H1 (cell line): ENCODE data around the gene GPSM1. TPM values are rescaled to one million over a fixed set of nuclear protein-coding genes. Genes with fewer than 3 reads are reported as not detected.

ENCODE experiments used
- CBX8 ChIP-seq: fragments of 300-800, 300-1000 bp; sonication (generic); IDR thresholded peaks from 2 replicates; pipeline ENCODE4 v1.7.1; 2016; ENCODE audit warnings: low read depth, low read length, borderline replicate concordance
- CHD7 ChIP-seq: fragments of 300-600 bp; sonication (generic); IDR thresholded peaks from 2 replicates; pipeline ENCODE4 v1.7.1; 2012; ENCODE audit warnings: low read length, moderate library complexity, mild to moderate bottlenecking, inconsistent platforms; ENCODE audit not compliant: insufficient replicate concordance
- EP300 ChIP-seq, 2 experiments: IDR thresholded peaks; 1 replicate in 1 of 2; 2 replicates in 1 of 2; pipeline ENCODE4 v1.6.1; 2011 to 2012; ENCODE audit warnings: low read depth in 2 of 2, low read length in 2 of 2, mild to moderate bottlenecking in 2 of 2, borderline replicate concordance in 1 of 2, inconsistent platforms in 1 of 2, moderate library complexity in 1 of 2
- EZH2 ChIP-seq: fragments of 200-600 bp; sonication (generic); IDR thresholded peaks from 2 replicates; pipeline ENCODE4 v1.7.1; 2012; ENCODE audit warnings: low read depth, mild to moderate bottlenecking, moderate library complexity, low read length, inconsistent platforms; ENCODE audit not compliant: severe bottlenecking
- polyA plus RNA-seq, 7 experiments: library from polyadenylated mRNA; depleted of rRNA in 3 of 7; stranded (reverse) in 5 of 7; unstranded in 2 of 7; fragments of >200 nt in 5 of 7; fragments of 200-250 nt in 2 of 7; gene quantifications; 1 replicate in 5 of 7; 2 replicates in 1 of 7; 4 replicates in 1 of 7; pipeline versions ENCODE4 v1.2.1 to v1.2.3, GENCODE V29; 2011 to 2013; ENCODE audit warnings: missing spikeins in 2 of 7, mixed read lengths in 2 of 7
- total RNA-seq: library from RNA; stranded (reverse); fragmentation: NEBNext Ultra II Directional; extraction: Animal tissue kit (Norgen Biotek cat#: 25700); gene quantifications from 2 replicates; pipeline ENCODE4 v1.2.1, GENCODE V29; 2021

The GPSM1 gene
- total and polyA plus RNA-seq, 2 of the 8 experiments (the other 6 are each of a cell fraction or from before 2014, with no cell fraction given), result 12.8 to 18.0 TPM

GRCh38 chr9:136321561-136321960 lies 5.8 kb upstream of the GPSM1 start (continued):
- TF ChIP-seq CHD7, result no peak
- TF ChIP-seq EP300 (IDR thresholded peaks at IDR 0.05; ENCODE audit: borderline replicate concordance in 1 of 2, low read depth in 2 of 2, low read length in 2 of 2), result no peak
- no peak for TF ChIP-seq EZH2
- no peak for TF ChIP-seq CBX8
